GM13976 (cell line): ENCODE results near the gene COQ8B.

ENCODE experiments used
- DNase-seq: peaks from one replicate; pipeline ENCODE4 v3.0.0; 2012; ENCODE audit warnings: low spot score
- CTCF ChIP-seq: IDR thresholded peaks from 2 replicates; pipeline ENCODE4 v1.5.1; 2012; ENCODE audit warnings: borderline replicate concordance, mild to moderate bottlenecking; ENCODE audit not compliant: insufficient read depth; ENCODE audit errors: extremely low read depth, missing control alignments, control extremely low read depth
- in situ Hi-C: fragments of 300-500 bp; cut with MboI; formaldehyde crosslinking; loops from one replicate; pipeline ENCODE4 v1.12.0; 2022; ENCODE audit warnings: low sequenced_read_pairs, mixed read lengths, inconsistent platforms; ENCODE audit not compliant: unreplicated experiment

The COQ8B gene

GRCh38 chr19:40717325-40717879 lies 716 bp upstream of the COQ8B start:
- TF ChIP-seq CTCF = no peak
- no peak for DNase-seq
- in situ Hi-C loops = no loop called here

- TF ChIP-seq CTCF = no peak
- DNase-seq = no peak
- in situ Hi-C loops = no loop called here
Measured at GRCh38 chr19:40716031-40716481, 630 bp downstream of the COQ8B start.

GRCh38 chr19:40714441-40715299 lies 2.0 kb downstream of the COQ8B start:
- peak; percentile 96 for DNase-seq
- no peak for TF ChIP-seq CTCF
- in situ Hi-C loops = no loop called here

- no peak for TF ChIP-seq CTCF
- in situ Hi-C loops = no loop called here
- no peak for DNase-seq
Measured at GRCh38 chr19:40713939-40714338, 2.7 kb downstream of the COQ8B start.

GRCh38 chr19:40709817-40710216 lies 6.9 kb downstream of the COQ8B start:
- no peak for TF ChIP-seq CTCF
- in situ Hi-C loops = no loop called here

GRCh38 chr19:40707615-40708014 lies 9.1 kb downstream of the COQ8B start:
- no peak for TF ChIP-seq CTCF
- in situ Hi-C loops = no loop called here
- no peak for DNase-seq

More at GRCh38 chr19:40709817-40710216, 6.9 kb downstream of the COQ8B start:
- DNase-seq = no peak
